ENCODE results near the gene RALB. TPM values are rescaled to one million over a fixed set of nuclear protein-coding genes. Genes with fewer than 3 reads are reported as not detected.

Gene RALB
- total RNA-seq, 1 donor from 2014 or later, result 23.5 TPM

GRCh38 chr2:120293096-120294007 is 40.7 kb downstream of the RALB start:
- H3K36me3 Mint-ChIP-seq (ENCODE audit: low read depth), result peaks cover 18% of the 10 kb centered on the region
- H3K27me3 Mint-ChIP-seq (ENCODE audit: low read depth), result no peaks in the 10 kb centered on the region
- H3K9me3 Mint-ChIP-seq (ENCODE audit: low read depth), result no peaks in the 10 kb centered on the region
- no peak for TF ChIP-seq CTCF (IDR thresholded peaks at IDR 0.05)
- H3K27ac Mint-ChIP-seq (ENCODE audit: unreplicated experiment), result no peak overlapping the region
- DNase-seq (ENCODE audit: low spot score), result no peak
- H3K4me1 Mint-ChIP-seq (ENCODE audit: low read depth), result peaks cover 16% of the 10 kb centered on the region
- H3K4me3 Mint-ChIP-seq (ENCODE audit: unreplicated experiment), result no peak overlapping the region

DNA sequence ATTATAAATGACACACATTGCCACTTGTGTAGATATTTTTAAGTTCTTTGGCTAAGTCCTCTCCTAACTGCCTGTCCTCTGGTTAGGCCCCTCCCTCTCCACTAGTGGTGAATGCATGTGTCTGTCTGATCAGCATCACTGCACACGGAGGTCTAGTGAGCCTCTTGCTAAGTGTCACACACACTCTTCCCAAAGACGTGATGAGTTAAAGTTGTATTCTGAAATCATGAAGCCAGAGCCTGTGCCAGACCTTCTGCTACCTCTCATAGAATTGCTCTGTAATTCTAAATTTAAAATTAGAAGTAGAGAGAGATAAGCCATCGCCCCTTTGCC is 41.3 kb downstream of the RALB start:
- DNase-seq (ENCODE audit: low spot score), result no peak
- Mint-ChIP-seq H3K4me1 (ENCODE audit: low read depth) (peaks cover 20% of the 10 kb centered on the region), H3K4me3 (ENCODE audit: unreplicated experiment) (no peak overlapping the region), H3K36me3 (ENCODE audit: low read depth) (peaks cover 20% of the 10 kb centered on the region), H3K27me3 (ENCODE audit: low read depth) (no peaks in the 10 kb centered on the region), H3K27ac (ENCODE audit: unreplicated experiment) (no peak overlapping the region), H3K9me3 (ENCODE audit: low read depth) (no peaks in the 10 kb centered on the region)
- TF ChIP-seq CTCF (IDR thresholded peaks at IDR 0.05), result no peak

- Mint-ChIP-seq H3K36me3 (ENCODE audit: low read depth) (peaks cover 16% of the 10 kb centered on the region), H3K27ac (ENCODE audit: unreplicated experiment) (peak overlapping the region; percentile 42), H3K9me3 (ENCODE audit: low read depth) (no peaks in the 10 kb centered on the region)
These were observed 45.7 kb downstream of the RALB start for GRCh38 chr2:120298173-120298835.

GRCh38 chr2:120299004-120299403 is 46.4 kb downstream of the RALB start:
- H3K27me3 Mint-ChIP-seq (ENCODE audit: low read depth), result no peaks in the 10 kb centered on the region
- H3K36me3 Mint-ChIP-seq (ENCODE audit: low read depth), result peaks cover 20% of the 10 kb centered on the region
- DNase-seq (ENCODE audit: low spot score), result no peak
- no peak for TF ChIP-seq CTCF (IDR thresholded peaks at IDR 0.05)
- H3K4me1 Mint-ChIP-seq (ENCODE audit: low read depth), result peaks cover 8% of the 10 kb centered on the region
- no peak overlapping the region for H3K27ac Mint-ChIP-seq (ENCODE audit: unreplicated experiment)
- no peak overlapping the region for H3K4me3 Mint-ChIP-seq (ENCODE audit: unreplicated experiment)
- no peaks in the 10 kb centered on the region for H3K9me3 Mint-ChIP-seq (ENCODE audit: low read depth)

More at GRCh38 chr2:120298173-120298835, 45.7 kb downstream of the RALB start:
- no peak for TF ChIP-seq CTCF (IDR thresholded peaks at IDR 0.05)
- no peak overlapping the region for H3K4me3 Mint-ChIP-seq (ENCODE audit: unreplicated experiment)
- H3K27me3 Mint-ChIP-seq (ENCODE audit: low read depth), result no peaks in the 10 kb centered on the region
- H3K4me1 Mint-ChIP-seq (ENCODE audit: low read depth), result peaks cover 8% of the 10 kb centered on the region
- DNase-seq (ENCODE audit: low spot score), result no peak

GRCh38 chr2:120299561-120299960 is 46.9 kb downstream of the RALB start:
- DNase-seq (ENCODE audit: low spot score), result no peak
- H3K27ac Mint-ChIP-seq (ENCODE audit: unreplicated experiment), result no peak overlapping the region
- H3K9me3 Mint-ChIP-seq (ENCODE audit: low read depth), result no peaks in the 10 kb centered on the region
- no peak overlapping the region for H3K4me3 Mint-ChIP-seq (ENCODE audit: unreplicated experiment)
- H3K27me3 Mint-ChIP-seq (ENCODE audit: low read depth), result no peaks in the 10 kb centered on the region
- peaks cover 8% of the 10 kb centered on the region for H3K4me1 Mint-ChIP-seq (ENCODE audit: low read depth)
- peaks cover 20% of the 10 kb centered on the region for H3K36me3 Mint-ChIP-seq (ENCODE audit: low read depth)
- no peak for TF ChIP-seq CTCF (IDR thresholded peaks at IDR 0.05)
